NCI-H345 treated with DMSO at 0.1 percent for 48 hours (cell line): Measurements from ENCODE around the gene ITIH1.
"Not testable (repeated sequence)": the region's sequence is repeated elsewhere in the genome, so short reads cannot be mapped to it uniquely, and the experiment has no call there.

ENCODE experiments used
- DNase-seq: peaks from one replicate; lab custom pipeline; 2025; ENCODE audit not compliant: unreplicated experiment; lab: John Stamatoyannopoulos, UW

Gene ITIH1

GRCh38 chr3:52774901-52775864 is 2.2 kb upstream of the ITIH1 start:
- peak; percentile 32 for DNase-seq

- no peak for DNase-seq
These were observed 1.5 kb upstream of the ITIH1 start for GRCh38 chr3:52775877-52776276.

- DNase-seq, result not testable (repeated sequence)
These were observed 913 bp upstream of the ITIH1 start for GRCh38 chr3:52776486-52776885.

- DNase-seq, result no peak
These were observed 783 bp downstream of the ITIH1 start for GRCh38 chr3:52777959-52778805.

GRCh38 chr3:52779011-52779836 is 1.8 kb downstream of the ITIH1 start:
- DNase-seq, result no peak

- DNase-seq, result no peak
These were observed 2.6 kb downstream of the ITIH1 start for GRCh38 chr3:52779837-52780585.

- no peak for DNase-seq
These were observed 4.3 kb downstream of the ITIH1 start for GRCh38 chr3:52781741-52782140.

GRCh38 chr3:52782412-52783210 is 5.2 kb downstream of the ITIH1 start:
- no peak for DNase-seq

- no peak for DNase-seq
These were observed 5.8 kb downstream of the ITIH1 start for GRCh38 chr3:52783211-52783555.

GRCh38 chr3:52784021-52784621 is 6.7 kb downstream of the ITIH1 start:
- DNase-seq, result no peak

- no peak for DNase-seq
These were observed 7.7 kb downstream of the ITIH1 start for GRCh38 chr3:52784931-52785590.

GRCh38 chr3:52786330-52787215 is 9.2 kb downstream of the ITIH1 start:
- no peak for DNase-seq

- no peak for DNase-seq
These were observed 9.8 kb downstream of the ITIH1 start for GRCh38 chr3:52787246-52787645.

GRCh38 chr3:52787672-52788625 is 10.6 kb downstream of the ITIH1 start:
- DNase-seq, result no peak

- DNase-seq, result no peak
These were observed 11.7 kb downstream of the ITIH1 start for GRCh38 chr3:52788890-52789745.

- DNase-seq, result no peak
These were observed 12.3 kb downstream of the ITIH1 start for GRCh38 chr3:52789746-52790040.
